ENCODE data around the gene BTN3A1.
"Not testable (repeated sequence)": the region's sequence is repeated elsewhere in the genome, so short reads cannot be mapped to it uniquely, and the experiment has no call there.

The BTN3A1 gene

GRCh38 chr6:26412954-26413353 lies 10.9 kb downstream of the BTN3A1 start:
- no peak for DNase-seq (ENCODE audit: low read depth)
- no peak overlapping the region for H3K4me3 ChIP-seq (ENCODE audit: low read depth, low read length)
- no peak for TF ChIP-seq CTCF (conservative IDR thresholded peaks at IDR 0.05; ENCODE audit: low read depth, low read length)

- no peak overlapping the region for H3K4me3 ChIP-seq (ENCODE audit: low read depth, low read length)
- TF ChIP-seq CTCF (conservative IDR thresholded peaks at IDR 0.05; ENCODE audit: low read depth, low read length) = no peak
- no peak for DNase-seq (ENCODE audit: low read depth)
Observed at GRCh38 chr6:26414281-26414680, 12.2 kb downstream of the BTN3A1 start.

- no peak for DNase-seq (ENCODE audit: low read depth)
- no peak overlapping the region for H3K4me3 ChIP-seq (ENCODE audit: low read depth, low read length)
- TF ChIP-seq CTCF (conservative IDR thresholded peaks at IDR 0.05; ENCODE audit: low read depth, low read length) = no peak
Observed at GRCh38 chr6:26415036-26415614, 13.1 kb downstream of the BTN3A1 start.

GRCh38 chr6:26415791-26416190 lies 13.7 kb downstream of the BTN3A1 start:
- no peak for DNase-seq (ENCODE audit: low read depth)
- no peak overlapping the region for H3K4me3 ChIP-seq (ENCODE audit: low read depth, low read length)
- no peak for TF ChIP-seq CTCF (conservative IDR thresholded peaks at IDR 0.05; ENCODE audit: low read depth, low read length)

- TF ChIP-seq CTCF (conservative IDR thresholded peaks at IDR 0.05; ENCODE audit: low read depth, low read length) = no peak
- DNase-seq (ENCODE audit: low read depth) = no peak
- no peak overlapping the region for H3K4me3 ChIP-seq (ENCODE audit: low read depth, low read length)
Observed at GRCh38 chr6:26416288-26416687, 14.2 kb downstream of the BTN3A1 start.

GRCh38 chr6:26418077-26418476 lies 16.0 kb downstream of the BTN3A1 start:
- not testable (repeated sequence) for DNase-seq (ENCODE audit: low read depth); H3K4me3 ChIP-seq (ENCODE audit: low read depth, low read length)

- not testable (repeated sequence) for DNase-seq (ENCODE audit: low read depth); H3K4me3 ChIP-seq (ENCODE audit: low read depth, low read length)
Observed at GRCh38 chr6:26418795-26419194, 16.7 kb downstream of the BTN3A1 start.

GRCh38 chr6:26420688-26421171 lies 18.7 kb downstream of the BTN3A1 start:
- H3K4me3 ChIP-seq (ENCODE audit: low read depth, low read length) = peak overlapping the region; percentile 45
- peak; percentile 62 for TF ChIP-seq CTCF (conservative IDR thresholded peaks at IDR 0.05; ENCODE audit: low read depth, low read length)
- DNase-seq (ENCODE audit: low read depth) = peak; percentile 54

Measured in choroid plexus epithelial cell (primary cell).